Upper lobe of left lung (tissue), 6 donors: ENCODE results near the gene SPTLC2. TPM values are rescaled to one million over a fixed set of nuclear protein-coding genes. Genes with fewer than 3 reads are reported as not detected.

Experiments
- ATAC-seq, 2 donors: fragments of 200-7000 bp; cut with Tn5 transposase; one replicate each; pipeline ENCODE4 v1.9.1; 2022; ENCODE audit warnings: mild to moderate bottlenecking in 2 of 2, moderate library complexity in 2 of 2; ENCODE audit not compliant: low FRiP score in 2 of 2
- DNase-seq, 2 donors: peaks; one replicate each; pipeline ENCODE4 v3.0.0-alpha.2; 2019 to 2020
- H3K27ac ChIP-seq, 4 donors: fragments of 200-600 bp; sonication (generic); one replicate each; pipeline ENCODE4 v1.5.1; 2016 to 2019
- H3K27me3 ChIP-seq, 4 donors: fragments of 200-600 bp; sonication (generic); one replicate each; pipeline ENCODE4 v1.5.1; 2017 to 2019
- H3K36me3 ChIP-seq, 4 donors: fragments of 200-600 bp; sonication (generic); one replicate each; pipeline ENCODE4 v1.5.1; 2016 to 2019
- H3K4me1 ChIP-seq, 4 donors: fragments of 200-600 bp; sonication (generic); one replicate each; pipeline ENCODE4 v1.5.1; 2018 to 2019
- H3K4me3 ChIP-seq, 4 donors: fragments of 200-600 bp; sonication (generic); one replicate each; pipeline ENCODE4 v1.5.1; 2017 to 2019; ENCODE audit warnings: mild to moderate bottlenecking in 2 of 4, moderate library complexity in 1 of 4
- H3K9me3 ChIP-seq, 4 donors: fragments of 200-600 bp; sonication (generic); one replicate each; pipeline ENCODE4 v1.5.1; 2018 to 2019
- EP300 ChIP-seq, 4 donors: sonication (generic); formaldehyde crosslinking; IDR thresholded peaks; one replicate each; pipeline ENCODE4 v1.5.1; 2017; ENCODE audit warnings: antibody characterized with exemption in 4 of 4, control low read depth in 2 of 4
- POLR2A ChIP-seq, 4 donors: fragments of 450-650 bp; IDR thresholded peaks; one replicate each; pipeline ENCODE4 v1.5.1; 2016 to 2017; ENCODE audit warnings: antibody characterized with exemption in 4 of 4, mild to moderate bottlenecking in 2 of 4
- POLR2AphosphoS5 ChIP-seq, 2 donors: sonication (generic); formaldehyde crosslinking; IDR thresholded peaks; one replicate each; pipeline ENCODE4 v1.5.1; 2017; ENCODE audit warnings: antibody characterized with exemption in 2 of 2
- WGBS, 2 donors: methylation state at CpG; one replicate each; pipeline ENCODE4 v1.1.5; 2017 to 2018; 5-methylcytosine and 5-hydroxymethylcytosine counted together
- total RNA-seq, 6 donors: library from RNA; depleted of rRNA in 4 of 6; stranded (reverse); fragments of >200 nt in 4 of 6; gene quantifications; one replicate each; pipeline versions ENCODE4 v1.1.0 to v1.2.1, GENCODE V29; 2016 to 2021
- TF ChIP-seq, protein P1 (sequence below), 6 experiments: fragments of 450-650 bp in 4 of 6; fragments of 200-600 bp in 2 of 6; sonication (generic) in 2 of 6; IDR thresholded peaks; one replicate each; pipeline ENCODE4 v1.5.1; 2016 to 2019; ENCODE audit warnings: antibody characterized with exemption in 6 of 6
- donor health status: DM: no; HTN: no; CAD: no; lungs with moderate emphysema.
- donor health status: DM: no; HTN: yes; CAD: no; lungs with severe emphysema.

Gene SPTLC2
- total RNA-seq, 6 donors from 2014 or later = 28.0 to 72.3 (median 37.7) TPM

DNA sequence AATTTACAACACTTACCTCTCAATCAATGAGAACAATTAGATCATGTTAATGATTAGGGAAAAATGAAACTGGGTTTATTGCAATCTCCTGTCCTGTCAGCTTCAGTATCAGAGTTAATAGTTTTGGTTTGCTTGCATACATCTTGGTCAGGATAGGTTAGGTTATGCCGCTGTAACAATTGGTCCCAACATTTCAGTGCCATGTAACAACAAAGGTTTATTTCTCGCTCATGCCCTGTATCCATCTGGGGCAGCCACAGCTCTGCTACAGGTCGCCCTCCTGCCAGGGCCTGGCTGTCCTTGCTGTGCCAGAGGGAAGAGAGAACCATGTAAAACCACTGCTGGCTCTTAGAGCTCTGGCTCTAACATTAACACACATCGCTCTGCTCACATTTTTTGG is 30.5 kb upstream of the SPTLC2 start:
- Histone ChIP-seq H3K27me3 (no peaks in the 10 kb centered on the region), H3K4me1 (peaks cover 5 to 12% (median 9%) of the 10 kb centered on the region in 4 donors), H3K4me3 (no peak overlapping the region), H3K9me3 (no peaks in the 10 kb centered on the region), H3K27ac (no peak overlapping the region), H3K36me3 (no peaks in the 10 kb centered on the region)
- TF ChIP-seq POLR2A (IDR thresholded peaks at IDR 0.05) (no peak), EP300 (IDR thresholded peaks at IDR 0.05) (no peak), POLR2AphosphoS5 (IDR thresholded peaks at IDR 0.05) (no peak)
- TF ChIP-seq, protein P1, sequence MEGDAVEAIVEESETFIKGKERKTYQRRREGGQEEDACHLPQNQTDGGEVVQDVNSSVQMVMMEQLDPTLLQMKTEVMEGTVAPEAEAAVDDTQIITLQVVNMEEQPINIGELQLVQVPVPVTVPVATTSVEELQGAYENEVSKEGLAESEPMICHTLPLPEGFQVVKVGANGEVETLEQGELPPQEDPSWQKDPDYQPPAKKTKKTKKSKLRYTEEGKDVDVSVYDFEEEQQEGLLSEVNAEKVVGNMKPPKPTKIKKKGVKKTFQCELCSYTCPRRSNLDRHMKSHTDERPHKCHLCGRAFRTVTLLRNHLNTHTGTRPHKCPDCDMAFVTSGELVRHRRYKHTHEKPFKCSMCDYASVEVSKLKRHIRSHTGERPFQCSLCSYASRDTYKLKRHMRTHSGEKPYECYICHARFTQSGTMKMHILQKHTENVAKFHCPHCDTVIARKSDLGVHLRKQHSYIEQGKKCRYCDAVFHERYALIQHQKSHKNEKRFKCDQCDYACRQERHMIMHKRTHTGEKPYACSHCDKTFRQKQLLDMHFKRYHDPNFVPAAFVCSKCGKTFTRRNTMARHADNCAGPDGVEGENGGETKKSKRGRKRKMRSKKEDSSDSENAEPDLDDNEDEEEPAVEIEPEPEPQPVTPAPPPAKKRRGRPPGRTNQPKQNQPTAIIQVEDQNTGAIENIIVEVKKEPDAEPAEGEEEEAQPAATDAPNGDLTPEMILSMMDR (IDR thresholded peaks at IDR 0.05) = no peak
- 90 to 95% methylated on average over 4 of the region's 4 CpGs for WGBS, 2 donors
- DNase-seq (no peak), ATAC-seq (no peak)

DNA sequence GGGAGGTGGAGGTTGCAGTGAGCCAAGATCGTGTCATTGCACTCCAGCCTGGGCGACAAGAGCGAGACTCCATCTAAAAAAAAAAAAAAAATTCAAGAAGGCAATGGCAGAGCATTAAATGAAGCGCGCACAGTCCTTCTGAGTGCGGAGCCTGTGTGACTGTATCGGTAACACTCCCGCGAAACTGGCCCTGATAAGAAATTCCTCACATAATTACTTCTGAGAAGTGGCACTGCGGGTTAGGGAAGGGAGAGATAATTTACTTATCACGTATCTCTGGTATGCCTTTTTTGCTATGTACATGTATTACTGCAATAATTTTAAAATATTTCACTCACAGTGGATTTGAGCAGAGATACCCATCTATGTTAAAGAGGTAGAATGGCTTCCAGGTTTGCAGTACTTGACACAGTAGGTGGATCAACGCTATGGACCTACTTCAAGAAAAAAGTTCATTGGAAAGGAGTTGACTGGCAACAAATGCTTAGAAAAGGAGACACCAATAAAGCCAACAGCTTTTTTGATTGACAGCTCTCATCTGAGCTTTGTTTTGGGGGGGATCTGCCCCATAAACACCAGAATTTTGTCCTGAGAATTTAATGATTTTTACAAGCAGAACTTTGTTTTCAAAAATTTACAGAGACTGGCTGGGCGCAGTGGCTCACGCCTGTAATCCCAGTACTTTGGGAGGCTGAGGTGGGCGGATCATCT is 29.2 kb upstream of the SPTLC2 start:
- no peaks in the 10 kb centered on the region for H3K36me3 ChIP-seq
- H3K27me3 ChIP-seq = no peaks in the 10 kb centered on the region
- H3K9me3 ChIP-seq = no peaks in the 10 kb centered on the region
- no peak overlapping the region for H3K4me3 ChIP-seq
- H3K4me1 ChIP-seq = peaks cover 15 to 24% (median 18%) of the 10 kb centered on the region in 4 donors
- no peak for DNase-seq
- H3K27ac ChIP-seq = no peak overlapping the region
- WGBS, 2 donors = 66 to 75% methylated on average over 15 of the region's 15 CpGs
- TF ChIP-seq POLR2A (IDR thresholded peaks at IDR 0.05) = no peak
- TF ChIP-seq, protein P1 (IDR thresholded peaks at IDR 0.05) = no peak
- no peak for TF ChIP-seq EP300 (IDR thresholded peaks at IDR 0.05)
- TF ChIP-seq POLR2AphosphoS5 (IDR thresholded peaks at IDR 0.05) = no peak
- ATAC-seq = no peak

DNA sequence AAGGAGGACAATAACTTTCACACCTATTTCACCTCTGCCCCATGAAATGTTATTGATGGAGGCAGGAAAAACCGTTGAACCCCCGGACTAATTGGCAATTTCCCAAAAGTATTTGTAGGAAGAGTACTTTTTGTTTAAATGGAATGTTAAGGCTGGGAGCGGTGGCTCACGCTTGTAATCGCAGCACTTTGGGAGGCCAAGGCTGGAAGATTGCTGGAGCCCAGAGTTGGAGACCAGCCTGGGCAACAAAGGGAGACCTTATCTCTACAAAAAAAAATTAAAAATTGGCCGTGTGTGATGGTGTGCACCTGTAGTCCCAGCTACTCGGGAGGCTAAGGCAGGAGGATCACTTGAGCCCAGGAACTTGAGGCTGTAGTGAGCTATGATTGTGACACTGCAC is 26.0 kb upstream of the SPTLC2 start:
- no peak for ATAC-seq
- peak overlapping the region in 3 of 4 donors; percentile 40 to 62 (median 59) for H3K4me3 ChIP-seq
- TF ChIP-seq POLR2AphosphoS5 (IDR thresholded peaks at IDR 0.05) = no peak
- no peak for TF ChIP-seq POLR2A (IDR thresholded peaks at IDR 0.05)
- TF ChIP-seq, protein P1 (IDR thresholded peaks at IDR 0.05) = no peak
- TF ChIP-seq EP300 (IDR thresholded peaks at IDR 0.05) = no peak

DNA sequence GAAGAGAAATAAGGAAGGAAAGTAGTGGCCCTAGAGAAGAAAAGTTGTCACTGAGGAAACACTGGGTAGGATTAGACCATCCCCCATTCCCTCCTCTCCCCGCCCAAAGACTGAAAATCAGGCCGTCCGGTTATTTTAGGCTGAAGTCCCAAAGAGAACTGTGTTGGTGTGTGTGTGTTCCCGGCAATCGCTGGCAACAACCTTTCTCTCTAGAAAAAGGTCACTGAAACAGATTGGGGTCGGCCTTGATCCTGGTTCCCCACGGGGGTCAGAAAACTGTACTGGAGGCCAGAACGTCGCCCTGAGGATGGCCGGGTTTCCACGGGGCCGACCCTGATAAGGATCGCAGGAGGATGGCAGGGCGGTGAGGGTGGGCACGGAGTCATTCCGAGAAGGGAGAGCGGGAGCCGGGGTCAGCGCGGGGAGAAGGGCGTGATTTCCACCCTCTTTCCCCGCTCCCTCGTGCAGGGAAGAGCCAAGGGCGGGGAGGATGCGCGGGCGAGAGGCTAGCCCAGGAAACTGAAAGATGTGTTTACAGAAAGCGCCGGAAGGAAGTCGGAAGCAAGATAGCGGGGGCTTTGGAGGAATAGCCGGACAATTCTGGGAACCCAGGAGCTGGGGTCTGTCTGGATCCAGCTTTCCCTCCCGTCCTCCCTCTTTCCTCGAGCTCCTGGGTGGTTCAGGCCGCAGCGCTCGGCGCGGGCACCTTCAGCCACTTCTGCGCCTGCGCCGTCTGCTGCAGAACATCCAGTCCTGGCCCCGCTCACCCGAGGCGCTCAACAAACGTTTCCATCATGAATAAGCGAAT is 25.3 kb upstream of the SPTLC2 start:
- Histone ChIP-seq H3K27ac (peak overlapping the region; percentile 81 to 94 (median 86)), H3K27me3 (no peaks in the 10 kb centered on the region), H3K36me3 (no peaks in the 10 kb centered on the region), H3K9me3 (no peaks in the 10 kb centered on the region), H3K4me1 (peaks cover 15 to 27% (median 18%) of the 10 kb centered on the region in 4 donors), H3K4me3 (peak overlapping the region; percentile 20 to 62 (median 50))
- WGBS, 2 donors = 3 to 17% methylated on average over 47 of the region's 47 CpGs
- DNase-seq (peak; percentile 82 to 92), ATAC-seq (peak; percentile 82 to 94)
- peak; percentile 5 to 38 for TF ChIP-seq POLR2AphosphoS5 (IDR thresholded peaks at IDR 0.05)
- TF ChIP-seq, protein P1 (IDR thresholded peaks at IDR 0.05) = no peak
- TF ChIP-seq EP300 (IDR thresholded peaks at IDR 0.05) = peak in 1 of 4 donors; percentile 52
- TF ChIP-seq POLR2A (IDR thresholded peaks at IDR 0.05) = peak in 2 of 4 donors; percentile 20 to 72

More for the DNA sequence above, 26.0 kb upstream of the SPTLC2 start:
- WGBS, 2 donors = 47 to 57% methylated on average over 7 of the region's 7 CpGs
- peak overlapping the region; percentile 81 to 94 (median 86) for H3K27ac ChIP-seq
- DNase-seq = no peak
- H3K36me3 ChIP-seq = no peaks in the 10 kb centered on the region
- no peaks in the 10 kb centered on the region for H3K27me3 ChIP-seq
- no peaks in the 10 kb centered on the region for H3K9me3 ChIP-seq
- peaks cover 15 to 27% (median 18%) of the 10 kb centered on the region in 4 donors for H3K4me1 ChIP-seq
